ENCODE data around the gene TOMM5. TPM values are rescaled to one million over a fixed set of nuclear protein-coding genes. Genes with fewer than 3 reads are reported as not detected.

Gene TOMM5
- total RNA-seq, 4 donors from 2014 or later, result 14.3 to 70.3 (median 63.1) TPM

DNA sequence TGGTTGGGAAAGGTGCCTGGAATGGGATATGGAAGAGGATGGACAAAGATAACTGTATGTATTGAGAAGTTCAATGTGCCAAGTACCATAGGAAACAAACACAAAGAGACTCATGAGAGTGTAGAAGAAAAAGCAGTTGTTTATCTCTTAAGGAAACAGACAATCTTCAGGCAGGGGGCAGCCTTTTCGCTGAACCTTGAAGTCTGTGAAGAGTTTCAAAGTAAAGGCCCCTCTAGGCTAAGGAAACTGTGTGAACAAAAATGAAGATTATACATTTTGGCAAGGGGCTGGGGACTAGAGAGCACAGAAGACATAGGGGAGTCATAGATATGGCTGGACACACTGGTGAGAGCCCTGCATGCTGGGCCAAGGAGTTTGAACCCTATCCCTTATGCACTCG is 30.9 kb upstream of the TOMM5 start:
- H3K27me3 ChIP-seq, result no peaks in the 10 kb centered on the region
- no peaks in the 10 kb centered on the region for H3K36me3 ChIP-seq
- intact Hi-C loops (cut with DNase I; ENCODE audit: low total_unique reads), result no loop called here
- in situ Hi-C loops (cut with MboI; ENCODE audit: low pct_ligation_motif_present in 1 of 4, low pct_unique_long_range_greater_than_20kb in 1 of 4, low sequenced_read_pairs in 3 of 4), result no loop called here
- no peak for TF ChIP-seq POLR2AphosphoS5 (IDR thresholded peaks at IDR 0.05)
- TF ChIP-seq POLR2A (IDR thresholded peaks at IDR 0.05), result no peak
- TF ChIP-seq, protein P1, sequence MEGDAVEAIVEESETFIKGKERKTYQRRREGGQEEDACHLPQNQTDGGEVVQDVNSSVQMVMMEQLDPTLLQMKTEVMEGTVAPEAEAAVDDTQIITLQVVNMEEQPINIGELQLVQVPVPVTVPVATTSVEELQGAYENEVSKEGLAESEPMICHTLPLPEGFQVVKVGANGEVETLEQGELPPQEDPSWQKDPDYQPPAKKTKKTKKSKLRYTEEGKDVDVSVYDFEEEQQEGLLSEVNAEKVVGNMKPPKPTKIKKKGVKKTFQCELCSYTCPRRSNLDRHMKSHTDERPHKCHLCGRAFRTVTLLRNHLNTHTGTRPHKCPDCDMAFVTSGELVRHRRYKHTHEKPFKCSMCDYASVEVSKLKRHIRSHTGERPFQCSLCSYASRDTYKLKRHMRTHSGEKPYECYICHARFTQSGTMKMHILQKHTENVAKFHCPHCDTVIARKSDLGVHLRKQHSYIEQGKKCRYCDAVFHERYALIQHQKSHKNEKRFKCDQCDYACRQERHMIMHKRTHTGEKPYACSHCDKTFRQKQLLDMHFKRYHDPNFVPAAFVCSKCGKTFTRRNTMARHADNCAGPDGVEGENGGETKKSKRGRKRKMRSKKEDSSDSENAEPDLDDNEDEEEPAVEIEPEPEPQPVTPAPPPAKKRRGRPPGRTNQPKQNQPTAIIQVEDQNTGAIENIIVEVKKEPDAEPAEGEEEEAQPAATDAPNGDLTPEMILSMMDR (IDR thresholded peaks at IDR 0.05), result no peak
- TF ChIP-seq EP300 (IDR thresholded peaks at IDR 0.05; ENCODE audit: low read depth), result no peak
- no peak overlapping the region for H3K27ac ChIP-seq
- DNase-seq, result no peak
- H3K9me3 ChIP-seq, result no peaks in the 10 kb centered on the region
- WGBS, 2 donors (ENCODE audit: low coverage in 1 of 2), result 80 to 83% methylated on average over 1 to 2 of the region's 2 CpGs
- no peaks in the 10 kb centered on the region for H3K4me1 ChIP-seq
- H3K4me3 ChIP-seq, result no peak overlapping the region

DNA sequence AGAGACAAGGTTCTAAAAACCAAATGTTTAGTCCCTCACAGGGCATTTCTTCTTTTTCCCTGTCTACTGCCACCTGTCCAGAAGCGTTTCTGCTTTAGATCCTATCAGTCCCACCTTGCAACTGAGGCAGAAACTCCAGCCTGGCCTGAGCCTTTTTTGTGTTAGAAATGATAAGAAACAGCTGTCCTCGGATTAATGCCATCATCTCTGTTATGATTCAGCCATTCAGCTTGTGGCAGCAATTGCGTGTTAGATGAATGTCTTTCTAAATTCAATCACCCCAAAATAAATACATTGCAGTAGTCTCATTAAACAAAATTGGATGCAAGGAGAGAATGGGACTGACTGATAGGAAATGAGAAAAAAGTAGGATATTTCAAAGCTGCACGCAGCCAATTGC is 30.1 kb upstream of the TOMM5 start:
- Histone ChIP-seq H3K4me1 (no peaks in the 10 kb centered on the region), H3K36me3 (no peaks in the 10 kb centered on the region), H3K4me3 (no peak overlapping the region), H3K27ac (no peak overlapping the region), H3K27me3 (no peaks in the 10 kb centered on the region), H3K9me3 (no peaks in the 10 kb centered on the region)
- in situ Hi-C loops (cut with MboI; ENCODE audit: low pct_ligation_motif_present in 1 of 4, low pct_unique_long_range_greater_than_20kb in 1 of 4, low sequenced_read_pairs in 3 of 4) (no loop called here), intact Hi-C loops (cut with DNase I; ENCODE audit: low total_unique reads) (no loop called here)
- no peak for DNase-seq
- 88 to 100% methylated on average over 1 to 4 of the region's 4 CpGs for WGBS, 2 donors (ENCODE audit: low coverage in 1 of 2)
- TF ChIP-seq EP300 (IDR thresholded peaks at IDR 0.05; ENCODE audit: low read depth), result no peak
- no peak for TF ChIP-seq POLR2A (IDR thresholded peaks at IDR 0.05)
- TF ChIP-seq POLR2AphosphoS5 (IDR thresholded peaks at IDR 0.05), result no peak
- TF ChIP-seq, protein P1 (IDR thresholded peaks at IDR 0.05), result no peak

DNA sequence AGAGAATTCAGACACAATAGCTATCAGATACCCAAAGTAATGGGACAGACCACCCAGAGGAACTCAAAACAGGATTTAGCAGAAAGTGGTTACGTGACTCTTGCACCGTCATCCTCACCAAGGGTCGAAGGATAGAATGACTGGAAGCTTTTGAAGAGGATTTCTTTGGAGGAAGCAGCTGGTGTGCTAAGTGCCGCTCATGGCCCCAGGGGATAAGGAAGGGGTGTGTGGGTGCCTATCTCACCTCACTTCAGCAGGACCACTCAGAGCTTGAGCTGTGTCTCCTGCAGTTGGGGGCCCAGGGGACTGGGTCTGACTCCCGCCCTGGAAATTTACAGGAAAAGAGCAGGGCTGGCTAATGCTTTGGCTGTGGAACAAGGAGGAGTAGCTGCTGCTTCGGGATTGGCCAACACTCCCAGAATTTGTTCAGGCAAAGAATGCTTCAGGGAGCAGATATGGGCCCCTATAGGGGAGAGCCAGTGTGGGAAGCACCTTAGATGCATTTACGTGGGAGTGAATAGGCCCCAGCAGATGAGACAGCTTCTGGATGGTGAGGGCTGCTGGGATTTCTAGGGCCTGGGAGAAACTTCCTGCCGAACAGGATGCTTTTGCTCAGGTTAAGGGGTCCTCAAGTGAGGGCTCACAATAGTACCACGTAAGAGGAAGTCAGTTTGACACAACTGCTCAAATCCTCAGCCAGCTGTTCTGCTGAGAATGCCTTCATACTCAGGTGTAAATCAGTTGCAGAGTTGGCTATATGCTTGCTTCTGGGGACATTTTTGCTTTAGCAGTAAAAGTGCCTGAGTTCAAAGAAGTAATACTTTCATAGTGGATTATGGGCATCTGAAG is 29.1 kb upstream of the TOMM5 start:
- TF ChIP-seq POLR2A (IDR thresholded peaks at IDR 0.05) (no peak), POLR2AphosphoS5 (IDR thresholded peaks at IDR 0.05) (no peak), EP300 (IDR thresholded peaks at IDR 0.05; ENCODE audit: low read depth) (no peak)
- TF ChIP-seq, protein P1 (IDR thresholded peaks at IDR 0.05), result no peak
- intact Hi-C loops (cut with DNase I; ENCODE audit: low total_unique reads) (no loop called here), in situ Hi-C loops (cut with MboI; ENCODE audit: low pct_ligation_motif_present in 1 of 4, low pct_unique_long_range_greater_than_20kb in 1 of 4, low sequenced_read_pairs in 3 of 4) (no loop called here)
- DNase-seq, result no peak
- WGBS, 2 donors (ENCODE audit: low coverage in 1 of 2), result 79 to 80% methylated on average over 1 to 9 of the region's 9 CpGs
- no peak overlapping the region for H3K4me3 ChIP-seq
- H3K36me3 ChIP-seq, result no peaks in the 10 kb centered on the region
- no peaks in the 10 kb centered on the region for H3K27me3 ChIP-seq
- no peaks in the 10 kb centered on the region for H3K9me3 ChIP-seq
- H3K4me1 ChIP-seq, result no peaks in the 10 kb centered on the region
- H3K27ac ChIP-seq, result no peak overlapping the region

DNA sequence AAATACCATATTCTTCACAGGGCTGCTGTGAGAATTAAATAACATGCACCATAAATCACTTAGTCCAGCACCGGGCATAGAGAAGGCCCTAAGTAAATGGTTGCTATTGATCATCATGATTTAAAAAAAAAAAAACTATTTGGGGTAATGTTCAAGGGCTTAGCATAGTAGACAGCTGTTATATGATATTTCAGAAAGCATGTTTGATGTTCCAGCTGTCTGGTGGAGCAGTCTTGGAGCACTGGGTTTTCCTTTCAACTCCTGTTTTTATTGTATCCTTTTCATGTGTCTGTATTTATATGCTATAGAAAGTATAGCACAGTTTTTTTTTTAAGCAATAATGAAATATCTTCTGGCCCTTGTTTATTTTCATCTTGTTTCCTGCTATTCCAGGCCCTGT is 28.0 kb upstream of the TOMM5 start:
- in situ Hi-C loops (cut with MboI; ENCODE audit: low pct_ligation_motif_present in 1 of 4, low pct_unique_long_range_greater_than_20kb in 1 of 4, low sequenced_read_pairs in 3 of 4) (no loop called here), intact Hi-C loops (cut with DNase I; ENCODE audit: low total_unique reads) (no loop called here)
- Histone ChIP-seq H3K4me3 (no peak overlapping the region), H3K27me3 (no peaks in the 10 kb centered on the region), H3K4me1 (no peaks in the 10 kb centered on the region), H3K9me3 (no peaks in the 10 kb centered on the region), H3K27ac (no peak overlapping the region), H3K36me3 (no peaks in the 10 kb centered on the region)
- no peak for DNase-seq
- 80% methylated on average over 1 of the region's 1 CpG; no CpG with 5 or more reads in 1 of the 2 donors for WGBS, 2 donors (ENCODE audit: low coverage in 1 of 2)
- TF ChIP-seq, protein P1 (IDR thresholded peaks at IDR 0.05), result no peak
- TF ChIP-seq EP300 (IDR thresholded peaks at IDR 0.05; ENCODE audit: low read depth) (no peak), POLR2A (IDR thresholded peaks at IDR 0.05) (no peak), POLR2AphosphoS5 (IDR thresholded peaks at IDR 0.05) (no peak)
